ENCODE results near the gene SRD5A3. TPM values are rescaled to one million over a fixed set of nuclear protein-coding genes. Genes with fewer than 3 reads are reported as not detected.

The SRD5A3 gene
- total RNA-seq, 1 experiment from 2014 or later = 7.3 TPM

- Histone ChIP-seq H4K20me1 (ENCODE audit: insufficient read depth) (no peaks in the 10 kb centered on the region), H2AFZ (no peak overlapping the region), H3K36me3 (ENCODE audit: low read depth) (no peaks in the 10 kb centered on the region), H3K27ac (no peak overlapping the region), H3K79me2 (ENCODE audit: low read depth) (no peaks in the 10 kb centered on the region), H3F3A (ENCODE audit: insufficient read depth, low read depth) (peaks cover 11% of the 10 kb centered on the region), H3K4me1 (replicated peaks; ENCODE audit: insufficient read depth) (peaks cover 26% of the 10 kb centered on the region), H3K4me3 (no peak overlapping the region), H3K4me2 (no peak overlapping the region), H3K9me3 (ENCODE audit: insufficient read depth, low read depth) (no peaks in the 10 kb centered on the region), H3K9me2 (ENCODE audit: insufficient read depth) (no peaks in the 10 kb centered on the region), H3K27me3 (ENCODE audit: insufficient read depth, low read depth) (no peaks in the 10 kb centered on the region)
- no peak for TF ChIP-seq EZH2 (IDR thresholded peaks at IDR 0.05; ENCODE audit: low read depth)
- TF ChIP-seq CTCF (conservative IDR thresholded peaks at IDR 0.05) = no peak
- intact Hi-C loops (cut with micrococcal nuclease; ENCODE audit: unreplicated experiment) = loop anchor here (5.0 kb wide), 1 partner anchor 33 kb away; the partner anchor contains the start of gene TMEM165
- no TSS peak for BruUV-seq (replicated peaks)
- no peak for DNase-seq
- ChIA-PET CTCF (no interaction called here), POLR2A (ENCODE audit: unreplicated experiment) (no interaction called here)
Observed at GRCh38 chr4:55363691-55364351, 17.8 kb downstream of the SRD5A3 start.

GRCh38 chr4:55364691-55365344 is 18.8 kb downstream of the SRD5A3 start:
- intact Hi-C loops (cut with micrococcal nuclease; ENCODE audit: unreplicated experiment) = loop anchor here (5.0 kb wide), 1 partner anchor 32 kb away; the partner anchor contains the start of gene TMEM165

GRCh38 chr4:55365345-55365728 is 19.3 kb downstream of the SRD5A3 start:
- BruUV-seq (replicated peaks) = no TSS peak
- H3K36me3 ChIP-seq (ENCODE audit: low read depth) = no peaks in the 10 kb centered on the region
- no peak overlapping the region for H2AFZ ChIP-seq
- ChIA-PET POLR2A (ENCODE audit: unreplicated experiment) (no interaction called here), CTCF (no interaction called here)
- no peak for DNase-seq
- intact Hi-C loops (cut with micrococcal nuclease; ENCODE audit: unreplicated experiment) = no loop called here
- H3K27ac ChIP-seq = no peak overlapping the region
- H4K20me1 ChIP-seq (ENCODE audit: insufficient read depth) = no peaks in the 10 kb centered on the region
- no peak overlapping the region for H3K4me2 ChIP-seq
- H3K4me3 ChIP-seq = no peak overlapping the region
- peaks cover 4% of the 10 kb centered on the region for H3F3A ChIP-seq (ENCODE audit: insufficient read depth, low read depth)
- H3K4me1 ChIP-seq (replicated peaks; ENCODE audit: insufficient read depth) = peaks cover 15% of the 10 kb centered on the region
- H3K79me2 ChIP-seq (ENCODE audit: low read depth) = no peaks in the 10 kb centered on the region
- no peaks in the 10 kb centered on the region for H3K9me2 ChIP-seq (ENCODE audit: insufficient read depth)
- no peaks in the 10 kb centered on the region for H3K27me3 ChIP-seq (ENCODE audit: insufficient read depth, low read depth)
- TF ChIP-seq CTCF (conservative IDR thresholded peaks at IDR 0.05) = no peak
- TF ChIP-seq EZH2 (IDR thresholded peaks at IDR 0.05; ENCODE audit: low read depth) = no peak
- H3K9me3 ChIP-seq (ENCODE audit: insufficient read depth, low read depth) = no peaks in the 10 kb centered on the region

More at GRCh38 chr4:55364691-55365344, 18.8 kb downstream of the SRD5A3 start:
- H3K27ac ChIP-seq = no peak overlapping the region
- no peaks in the 10 kb centered on the region for H3K9me3 ChIP-seq (ENCODE audit: insufficient read depth, low read depth)
- peaks cover 4% of the 10 kb centered on the region for H3F3A ChIP-seq (ENCODE audit: insufficient read depth, low read depth)
- H3K79me2 ChIP-seq (ENCODE audit: low read depth) = no peaks in the 10 kb centered on the region
- no peaks in the 10 kb centered on the region for H4K20me1 ChIP-seq (ENCODE audit: insufficient read depth)
- no peak overlapping the region for H2AFZ ChIP-seq
- H3K36me3 ChIP-seq (ENCODE audit: low read depth) = no peaks in the 10 kb centered on the region
- no peaks in the 10 kb centered on the region for H3K27me3 ChIP-seq (ENCODE audit: insufficient read depth, low read depth)
- no peaks in the 10 kb centered on the region for H3K9me2 ChIP-seq (ENCODE audit: insufficient read depth)
- H3K4me1 ChIP-seq (replicated peaks; ENCODE audit: insufficient read depth) = peaks cover 16% of the 10 kb centered on the region
- TF ChIP-seq EZH2 (IDR thresholded peaks at IDR 0.05; ENCODE audit: low read depth) = no peak
- TF ChIP-seq CTCF (conservative IDR thresholded peaks at IDR 0.05) = no peak
- no peak overlapping the region for H3K4me2 ChIP-seq
- ChIA-PET CTCF (no interaction called here), POLR2A (ENCODE audit: unreplicated experiment) (no interaction called here)
- no TSS peak for BruUV-seq (replicated peaks)
- no peak for DNase-seq
- no peak overlapping the region for H3K4me3 ChIP-seq
